Endodermal cell (in vitro differentiated cells): Measurements from ENCODE around the gene COL13A1. TPM values are rescaled to one million over a fixed set of nuclear protein-coding genes. Genes with fewer than 3 reads are reported as not detected.
A peak's percentile ranks its signal among the peaks of the same experiment; 100 is the strongest.

Experiments used
- DNase-seq: peaks from one replicate; pipeline ENCODE4 v3.0.0-alpha.2; 2017
- H3K27ac ChIP-seq: 2 replicates; pipeline ENCODE4 v1.5.1; 2013; ENCODE audit warnings: mild to moderate bottlenecking, low read depth, low read length, moderate library complexity
- H3K27me3 ChIP-seq: 2 replicates; pipeline ENCODE4 v1.6.1; 2013; ENCODE audit warnings: mild to moderate bottlenecking, low read length, moderate library complexity; ENCODE audit not compliant: insufficient read depth, control insufficient read depth, poor library complexity, severe bottlenecking
- H3K36me3 ChIP-seq: 2 replicates; pipeline ENCODE4 v1.7.0; 2013; ENCODE audit warnings: mild to moderate bottlenecking, low read length, moderate library complexity; ENCODE audit not compliant: control insufficient read depth, insufficient read depth
- H3K4me1 ChIP-seq: one replicate; pipeline ENCODE4 v1.7.0; 2013; ENCODE audit warnings: low read length; ENCODE audit not compliant: control insufficient read depth, insufficient read depth
- H3K4me3 ChIP-seq: 2 replicates; pipeline ENCODE4 v1.5.1; 2013; ENCODE audit warnings: mild to moderate bottlenecking, low read length, moderate library complexity
- H3K9ac ChIP-seq: 2 replicates; pipeline ENCODE4 v1.6.1; 2013; ENCODE audit warnings: mild to moderate bottlenecking, low read length, moderate library complexity; ENCODE audit not compliant: poor library complexity, severe bottlenecking; ENCODE audit errors: extremely low read depth
- H3K9me3 ChIP-seq: 2 replicates; pipeline ENCODE4 v1.6.1; 2013; ENCODE audit warnings: mild to moderate bottlenecking, low read length, moderate library complexity; ENCODE audit not compliant: control insufficient read depth
- H3K27ac Mint-ChIP-seq: 2 replicates; pipeline ENCODE4 v1.8.0; 2020; ENCODE audit warnings: mixed read lengths
- H3K27me3 Mint-ChIP-seq: 2 replicates; pipeline ENCODE4 v1.8.0; 2021; ENCODE audit warnings: mild to moderate bottlenecking, mixed read lengths; ENCODE audit not compliant: insufficient read depth
- H3K36me3 Mint-ChIP-seq: 2 replicates; pipeline ENCODE4 v1.8.0; 2020; ENCODE audit warnings: low read depth, mixed read lengths
- H3K4me1 Mint-ChIP-seq: 2 replicates; pipeline ENCODE4 v1.8.0; 2020; ENCODE audit warnings: mixed read lengths
- H3K4me3 Mint-ChIP-seq: 2 replicates; pipeline ENCODE4 v1.8.0; 2020; ENCODE audit warnings: mild to moderate bottlenecking, moderate library complexity, mixed read lengths
- H3K9me3 Mint-ChIP-seq: 2 replicates; pipeline ENCODE4 v1.8.0; 2020; ENCODE audit warnings: mild to moderate bottlenecking, mixed read lengths
- WGBS, 2 experiments: methylation state at CpG; one replicate each; pipeline versions ENCODE4 v1.1.5 to v1.1.7; 2013; ENCODE audit warnings: missing lambda C conversion rate in 2 of 2, mixed read lengths in 1 of 2; ENCODE audit not compliant: insufficient coverage in 1 of 2, insufficient read length in 1 of 2; 5-methylcytosine and 5-hydroxymethylcytosine counted together
- total RNA-seq, 2 donors: library from RNA; stranded (reverse); fragmentation: NEBNext Ultra II Directional in 1 of 2; extraction: Animal tissue kit (Norgen Biotek cat#: 25700) in 1 of 2; gene quantifications; 2 replicates in 1 of 2; 3 replicates in 1 of 2; pipeline ENCODE4 v1.2.1, GENCODE V29; 2021
- TF ChIP-seq, protein P1 (sequence below): fragments of 200-600 bp; sonication (generic); conservative IDR thresholded peaks from 2 replicates; pipeline ENCODE4 v1.5.0; 2021; ENCODE audit warnings: antibody characterized with exemption, mild to moderate bottlenecking

The COL13A1 gene
- total RNA-seq, 2 donors from 2014 or later, result 15.9 to 20.7 TPM

GRCh38 chr10:69963178-69963834 is 161.6 kb downstream of the COL13A1 start:
- Histone ChIP-seq H3K36me3 (no peaks in the 10 kb centered on the region), H3K4me1 (peaks cover 13% of the 10 kb centered on the region), H3K9ac (no peak overlapping the region), H3K27me3 (peaks cover 17% of the 10 kb centered on the region), H3K27ac (no peak overlapping the region), H3K9me3 (no peaks in the 10 kb centered on the region), H3K4me3 (no peak overlapping the region)
- WGBS, 2 experiments, result 70 to 71% methylated on average over 3 to 7 of the region's 7 CpGs
- peaks cover 1% of the 10 kb centered on the region for H3K36me3 Mint-ChIP-seq
- H3K4me3 Mint-ChIP-seq, result no peak overlapping the region
- H3K27me3 Mint-ChIP-seq, result peaks cover 24% of the 10 kb centered on the region
- DNase-seq, result peak; percentile 64
- H3K9me3 Mint-ChIP-seq, result no peaks in the 10 kb centered on the region
- H3K27ac Mint-ChIP-seq, result no peak overlapping the region
- H3K4me1 Mint-ChIP-seq, result peaks cover 19% of the 10 kb centered on the region
- TF ChIP-seq, protein P1, sequence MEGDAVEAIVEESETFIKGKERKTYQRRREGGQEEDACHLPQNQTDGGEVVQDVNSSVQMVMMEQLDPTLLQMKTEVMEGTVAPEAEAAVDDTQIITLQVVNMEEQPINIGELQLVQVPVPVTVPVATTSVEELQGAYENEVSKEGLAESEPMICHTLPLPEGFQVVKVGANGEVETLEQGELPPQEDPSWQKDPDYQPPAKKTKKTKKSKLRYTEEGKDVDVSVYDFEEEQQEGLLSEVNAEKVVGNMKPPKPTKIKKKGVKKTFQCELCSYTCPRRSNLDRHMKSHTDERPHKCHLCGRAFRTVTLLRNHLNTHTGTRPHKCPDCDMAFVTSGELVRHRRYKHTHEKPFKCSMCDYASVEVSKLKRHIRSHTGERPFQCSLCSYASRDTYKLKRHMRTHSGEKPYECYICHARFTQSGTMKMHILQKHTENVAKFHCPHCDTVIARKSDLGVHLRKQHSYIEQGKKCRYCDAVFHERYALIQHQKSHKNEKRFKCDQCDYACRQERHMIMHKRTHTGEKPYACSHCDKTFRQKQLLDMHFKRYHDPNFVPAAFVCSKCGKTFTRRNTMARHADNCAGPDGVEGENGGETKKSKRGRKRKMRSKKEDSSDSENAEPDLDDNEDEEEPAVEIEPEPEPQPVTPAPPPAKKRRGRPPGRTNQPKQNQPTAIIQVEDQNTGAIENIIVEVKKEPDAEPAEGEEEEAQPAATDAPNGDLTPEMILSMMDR, result no peak

DNA sequence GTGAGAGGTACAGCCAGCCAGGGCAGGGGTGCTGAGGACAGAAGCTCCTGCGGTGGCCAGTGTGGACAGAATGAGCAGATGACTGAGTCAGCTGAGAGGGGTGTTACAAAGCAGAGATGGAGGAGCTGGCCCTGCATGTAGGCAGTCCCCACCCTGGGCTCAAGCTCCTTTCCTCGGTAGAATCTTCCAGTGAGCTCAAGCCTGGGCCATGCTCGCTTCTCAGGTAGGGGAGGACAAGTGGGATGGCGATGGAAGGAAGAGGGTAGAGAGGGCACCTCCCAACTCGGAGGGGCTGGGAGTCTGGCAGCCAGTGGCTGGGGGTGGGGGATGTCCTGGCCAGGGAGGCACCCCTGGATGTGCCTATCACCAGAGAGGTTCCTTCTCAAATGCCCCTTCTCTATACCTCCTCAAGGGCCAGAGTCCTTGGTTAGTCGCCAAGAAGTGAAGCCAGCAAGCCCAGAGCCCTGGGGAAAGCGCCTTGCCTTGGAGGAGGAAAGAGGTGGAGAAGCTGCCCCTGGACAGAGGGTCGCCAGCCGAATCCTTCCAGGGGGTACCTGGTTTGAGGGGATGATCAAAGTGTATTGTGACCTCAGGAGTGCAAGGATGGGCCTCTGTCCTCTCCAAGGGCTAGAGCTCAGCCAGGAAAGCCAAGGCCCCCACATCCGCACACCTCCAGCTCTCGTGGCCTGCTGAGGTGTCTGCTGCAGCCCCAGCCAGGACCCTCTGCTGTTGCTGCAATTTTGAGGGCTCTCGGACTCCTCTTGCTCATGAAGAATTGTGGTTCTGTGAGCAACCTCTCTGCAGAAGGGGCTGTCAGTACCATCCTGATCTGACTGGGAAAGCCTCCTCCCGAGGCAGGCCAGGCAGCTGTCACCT is 162.4 kb downstream of the COL13A1 start:
- WGBS, 2 experiments, result 92 to 95% methylated on average over 4 to 13 of the region's 13 CpGs
- peaks cover 24% of the 10 kb centered on the region for H3K27me3 Mint-ChIP-seq
- Histone ChIP-seq H3K9me3 (no peaks in the 10 kb centered on the region), H3K9ac (no peak overlapping the region), H3K36me3 (no peaks in the 10 kb centered on the region), H3K27me3 (peaks cover 17% of the 10 kb centered on the region), H3K27ac (no peak overlapping the region), H3K4me1 (peaks cover 13% of the 10 kb centered on the region), H3K4me3 (no peak overlapping the region)
- TF ChIP-seq, protein P1, result no peak
- no peaks in the 10 kb centered on the region for H3K36me3 Mint-ChIP-seq
- DNase-seq, result no peak
- H3K9me3 Mint-ChIP-seq, result no peaks in the 10 kb centered on the region
- H3K27ac Mint-ChIP-seq, result no peak overlapping the region
- H3K4me3 Mint-ChIP-seq, result no peak overlapping the region
- H3K4me1 Mint-ChIP-seq, result peaks cover 21% of the 10 kb centered on the region

DNA sequence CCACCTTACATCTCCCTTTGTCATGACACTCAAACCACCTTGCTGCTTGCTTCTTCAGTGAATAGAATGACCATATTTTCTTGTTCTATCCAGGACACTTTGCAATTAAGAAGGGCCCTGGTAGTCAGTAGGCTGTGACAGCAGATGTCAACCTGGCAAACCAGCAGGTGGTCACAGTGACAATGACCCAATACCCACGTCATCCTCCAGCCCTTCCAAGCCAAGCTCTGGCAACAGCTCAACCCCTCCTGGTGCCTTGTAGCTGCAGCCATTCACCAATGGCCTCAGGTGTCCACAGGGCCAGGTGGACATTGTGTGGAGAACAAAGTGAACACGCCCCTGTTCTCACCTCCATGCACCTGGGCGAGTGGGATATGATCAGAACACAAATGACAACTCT is 163.4 kb downstream of the COL13A1 start:
- no peaks in the 10 kb centered on the region for H3K36me3 ChIP-seq
- H3K4me1 ChIP-seq, result peaks cover 13% of the 10 kb centered on the region
- peaks cover 17% of the 10 kb centered on the region for H3K27me3 ChIP-seq
- H3K4me3 ChIP-seq, result no peak overlapping the region
- no peak overlapping the region for H3K27ac Mint-ChIP-seq
- H3K4me1 Mint-ChIP-seq, result peaks cover 23% of the 10 kb centered on the region
- WGBS, 2 experiments, result 84 to 90% methylated on average over 2 to 3 of the region's 3 CpGs
- no peak for DNase-seq
- H3K27ac ChIP-seq, result no peak overlapping the region
- H3K9me3 ChIP-seq, result no peaks in the 10 kb centered on the region
- no peaks in the 10 kb centered on the region for H3K36me3 Mint-ChIP-seq
- H3K9me3 Mint-ChIP-seq, result no peaks in the 10 kb centered on the region
- H3K9ac ChIP-seq, result no peak overlapping the region
- H3K27me3 Mint-ChIP-seq, result peaks cover 26% of the 10 kb centered on the region
- no peak overlapping the region for H3K4me3 Mint-ChIP-seq
- TF ChIP-seq, protein P1, result no peak
